GM12801 (cell line): ENCODE measurements around the gene TIMM22.

Experiments
- TF ChIP-seq, protein P1 (sequence below): IDR thresholded peaks from one replicate; pipeline ENCODE4 v1.5.1; 2011; ENCODE audit warnings: control low read depth; ENCODE audit not compliant: insufficient read length; ENCODE audit errors: extremely low read depth

Gene TIMM22

DNA sequence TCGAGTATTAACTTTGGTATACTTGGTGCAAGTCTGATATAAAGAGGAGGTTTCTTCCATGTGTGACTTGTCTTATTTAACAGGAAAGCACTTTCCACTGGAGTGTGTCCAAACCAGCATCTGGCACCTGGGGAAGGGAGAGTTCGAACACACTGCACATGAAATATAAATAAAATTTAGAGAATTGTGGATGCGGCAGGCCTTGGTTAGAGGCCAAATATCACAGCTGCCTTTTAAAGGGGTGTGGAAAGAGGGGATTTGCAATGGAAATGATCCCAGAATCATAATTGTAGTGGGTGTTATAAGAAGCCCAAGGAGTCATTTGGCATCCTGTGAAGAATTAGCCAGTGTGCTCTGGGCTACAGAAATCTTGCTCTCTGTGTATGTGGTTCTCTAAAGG lies 13.0 kb upstream of the TIMM22 start:
- TF ChIP-seq, protein P1, sequence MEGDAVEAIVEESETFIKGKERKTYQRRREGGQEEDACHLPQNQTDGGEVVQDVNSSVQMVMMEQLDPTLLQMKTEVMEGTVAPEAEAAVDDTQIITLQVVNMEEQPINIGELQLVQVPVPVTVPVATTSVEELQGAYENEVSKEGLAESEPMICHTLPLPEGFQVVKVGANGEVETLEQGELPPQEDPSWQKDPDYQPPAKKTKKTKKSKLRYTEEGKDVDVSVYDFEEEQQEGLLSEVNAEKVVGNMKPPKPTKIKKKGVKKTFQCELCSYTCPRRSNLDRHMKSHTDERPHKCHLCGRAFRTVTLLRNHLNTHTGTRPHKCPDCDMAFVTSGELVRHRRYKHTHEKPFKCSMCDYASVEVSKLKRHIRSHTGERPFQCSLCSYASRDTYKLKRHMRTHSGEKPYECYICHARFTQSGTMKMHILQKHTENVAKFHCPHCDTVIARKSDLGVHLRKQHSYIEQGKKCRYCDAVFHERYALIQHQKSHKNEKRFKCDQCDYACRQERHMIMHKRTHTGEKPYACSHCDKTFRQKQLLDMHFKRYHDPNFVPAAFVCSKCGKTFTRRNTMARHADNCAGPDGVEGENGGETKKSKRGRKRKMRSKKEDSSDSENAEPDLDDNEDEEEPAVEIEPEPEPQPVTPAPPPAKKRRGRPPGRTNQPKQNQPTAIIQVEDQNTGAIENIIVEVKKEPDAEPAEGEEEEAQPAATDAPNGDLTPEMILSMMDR = no peak

DNA sequence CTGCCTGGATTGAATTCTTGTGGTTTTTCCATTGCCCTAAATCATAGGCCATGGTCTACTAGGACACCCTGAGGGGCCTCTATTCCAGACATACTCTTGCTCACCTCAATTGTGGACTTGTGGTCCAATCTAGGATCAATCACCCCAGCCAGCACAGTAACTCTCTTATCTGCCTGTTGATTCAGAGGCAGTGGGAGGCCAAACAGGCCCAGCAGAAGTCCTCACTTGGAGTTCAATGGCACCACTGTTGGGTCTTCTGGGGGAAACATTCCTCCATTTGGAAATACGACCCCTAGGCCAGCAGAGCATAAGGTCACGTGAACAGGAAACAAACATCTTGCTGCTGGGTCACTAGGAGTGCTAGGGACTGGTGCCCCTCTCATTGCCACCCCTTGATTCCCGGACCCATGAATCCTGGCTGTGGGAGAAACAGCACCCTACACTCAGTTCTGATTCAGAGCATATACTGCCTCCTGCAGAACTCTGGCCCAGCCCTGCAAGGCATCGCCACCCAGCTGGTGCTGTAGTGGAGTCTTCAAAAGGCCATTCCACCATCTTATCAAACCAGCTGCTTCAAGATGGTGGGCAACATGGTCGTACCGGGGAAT lies 10.5 kb upstream of the TIMM22 start:
- TF ChIP-seq, protein P1 = no peak

DNA sequence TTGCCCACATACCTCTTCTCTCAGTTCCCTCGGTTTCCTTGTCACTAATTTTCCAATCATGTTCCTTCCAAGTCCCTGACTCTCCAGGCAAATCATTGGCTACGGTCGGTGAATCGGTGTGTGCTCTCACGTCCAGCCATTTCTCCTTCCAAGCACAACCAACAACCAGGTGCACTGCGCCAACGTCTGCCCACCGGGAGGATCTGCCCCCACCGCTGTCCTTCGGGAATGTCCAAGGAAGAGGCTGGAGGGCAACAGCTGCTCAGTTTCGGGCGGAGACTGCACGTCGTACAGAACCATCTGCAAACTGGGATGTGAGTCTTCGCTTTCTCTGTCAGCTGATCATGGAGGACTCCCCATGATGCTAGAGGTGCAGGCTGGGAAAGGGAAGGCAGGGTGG lies 9.0 kb upstream of the TIMM22 start:
- TF ChIP-seq, protein P1 = no peak

DNA sequence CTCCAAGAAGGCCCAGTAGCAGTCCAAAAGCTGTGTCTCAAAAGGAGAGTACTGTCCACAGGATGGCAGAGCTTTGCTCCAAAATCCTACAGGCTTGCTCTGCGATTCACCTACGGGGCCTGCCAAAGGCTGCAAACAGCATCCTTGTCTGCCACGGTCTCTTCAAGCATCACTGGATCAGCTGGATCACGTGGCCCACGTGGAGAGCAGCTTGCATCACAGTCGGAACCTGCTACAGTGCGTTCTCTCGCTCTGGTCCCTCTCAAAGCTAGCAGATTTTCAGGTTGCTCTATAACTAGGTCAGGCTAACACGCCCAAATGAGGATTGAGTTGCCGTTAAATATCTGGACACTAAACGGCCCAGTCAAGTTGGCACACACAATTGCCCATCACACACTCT lies 8.4 kb upstream of the TIMM22 start:
- TF ChIP-seq, protein P1 = no peak

DNA sequence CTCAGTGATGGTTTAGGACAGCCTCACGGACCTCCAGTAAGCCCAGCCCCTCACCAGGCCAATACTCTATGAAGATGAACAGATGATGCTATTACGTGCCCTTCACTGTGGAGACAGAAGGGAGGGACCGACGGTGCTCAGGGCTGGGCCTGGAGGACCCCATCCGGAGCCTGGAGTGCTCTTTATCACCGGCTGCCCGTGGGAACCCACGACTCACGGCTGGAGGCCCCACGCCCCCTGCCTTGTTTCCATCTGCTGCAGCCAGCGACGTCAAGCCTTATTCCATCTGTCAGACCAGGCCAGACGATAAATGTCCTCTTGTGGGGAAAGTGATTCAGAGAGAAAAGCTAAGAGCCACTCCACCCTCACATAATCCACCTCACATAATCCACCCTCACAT lies 4.0 kb upstream of the TIMM22 start:
- TF ChIP-seq, protein P1 = no peak

DNA sequence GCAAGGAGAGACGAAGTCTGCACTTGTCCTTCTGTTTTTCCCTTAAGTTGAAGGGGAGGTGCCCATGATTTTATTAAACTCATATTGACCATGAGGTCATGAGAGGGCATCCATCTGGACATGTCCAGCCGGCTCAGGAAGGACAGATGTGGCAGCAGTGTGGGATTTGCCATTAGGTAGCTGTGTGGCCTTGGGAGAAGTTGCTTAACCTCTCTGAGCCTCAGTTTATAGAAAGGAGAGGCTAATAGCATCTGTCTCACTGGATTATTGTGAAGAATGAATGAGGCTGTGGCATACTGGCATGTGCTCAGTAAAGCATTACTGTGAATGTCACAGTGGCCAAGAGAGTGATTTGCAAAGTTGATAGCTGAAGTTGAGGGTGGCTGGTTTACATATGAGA lies 1.2 kb downstream of the TIMM22 start:
- TF ChIP-seq, protein P1 = no peak

DNA sequence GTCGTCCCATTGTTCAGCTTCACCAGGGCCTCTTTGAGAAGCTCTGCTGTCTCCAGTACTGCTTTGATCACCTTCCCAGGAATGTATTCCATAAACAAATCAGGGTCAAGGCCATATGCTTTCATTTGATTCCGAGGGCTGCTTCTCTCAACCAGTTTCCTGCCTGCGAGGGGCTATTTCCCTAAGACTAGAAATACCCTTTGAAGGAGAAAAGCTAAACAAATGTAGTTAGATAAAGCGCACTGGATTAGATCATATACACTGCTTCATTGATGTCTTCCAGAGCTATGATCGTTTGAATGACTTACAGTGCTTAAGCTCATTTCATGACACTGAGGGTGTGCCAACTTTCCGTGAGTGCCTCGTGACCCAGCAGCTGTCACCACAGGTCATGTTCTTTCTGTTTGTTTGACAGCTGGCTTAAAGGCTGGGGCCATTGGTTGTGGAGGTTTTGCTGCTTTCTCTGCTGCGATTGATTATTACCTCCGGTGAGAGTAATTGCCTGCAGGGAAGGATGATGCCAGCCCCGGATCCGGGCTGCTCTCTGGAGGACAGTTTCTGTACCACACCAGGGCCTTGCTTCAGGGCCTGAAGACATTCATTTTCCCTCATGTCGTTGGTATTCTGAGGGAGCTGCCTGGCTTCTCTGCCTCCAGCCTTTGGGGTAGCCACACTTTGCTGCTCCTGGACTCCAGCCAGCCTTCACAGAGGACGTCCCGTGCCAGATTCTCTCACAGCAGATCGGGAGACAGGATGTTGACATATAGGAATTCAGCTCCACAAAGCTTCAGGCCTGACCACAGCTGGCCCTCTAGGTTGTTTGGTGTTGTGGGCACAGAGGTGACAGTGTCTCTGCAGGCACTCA lies 3.9 kb downstream of the TIMM22 start:
- TF ChIP-seq, protein P1 = no peak
